ENCODE measurements around the gene HEY2. TPM values are rescaled to one million over a fixed set of nuclear protein-coding genes. Genes with fewer than 3 reads are reported as not detected.
"Not testable (repeated sequence)": the region's sequence is repeated elsewhere in the genome, so short reads cannot be mapped to it uniquely, and the experiment has no call there.

HEY2 gene
- 25.6 TPM for total RNA-seq
- long read RNA-seq, transcript HEY2-201 (5 exons, 2,678 nt), result major isoform, 32 of 53 reads
- long read RNA-seq, partial matches to known transcripts, result 21 of 53 reads
- long read RNA-seq, other reads (novel, unspliced or antisense), result 0 of 53 reads

DNA sequence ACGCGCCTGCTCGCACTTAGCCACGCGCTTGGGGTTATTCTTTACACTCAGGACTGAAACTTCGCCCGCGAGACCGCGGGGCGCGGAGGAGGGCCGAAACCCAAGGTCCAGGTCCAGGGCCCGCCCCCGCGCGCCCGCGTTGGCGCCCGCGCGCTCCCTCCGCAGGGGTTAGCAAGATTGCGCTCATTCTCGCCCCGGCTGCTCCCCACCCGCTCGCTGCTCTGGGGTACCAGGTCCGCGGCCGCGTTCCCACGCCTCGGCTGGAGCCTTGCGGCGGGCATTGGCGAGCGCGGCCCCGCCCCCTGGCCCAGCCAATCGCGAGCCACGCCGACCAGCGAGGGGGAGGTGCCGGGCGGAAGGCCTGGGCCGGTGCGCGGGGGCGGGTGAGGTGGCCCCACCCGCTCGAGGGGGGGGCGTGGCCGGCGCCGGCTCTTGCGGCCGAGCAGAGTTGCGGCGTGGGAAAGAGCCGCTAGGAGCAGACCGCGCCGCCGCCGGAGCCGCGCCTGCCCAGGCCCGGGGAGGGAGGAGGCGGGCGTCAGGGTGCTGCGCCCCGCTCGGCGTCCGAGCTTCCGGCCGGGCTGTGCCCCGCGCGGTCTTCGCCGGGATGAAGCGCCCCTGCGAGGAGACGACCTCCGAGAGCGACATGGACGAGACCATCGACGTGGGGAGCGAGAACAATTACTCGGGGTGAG lies at the start of gene HEY2:
Gene HEY2, plus strand, starts transcription at position 460 of the 692 bp plus-strand sequence. Its CDS starts 145 bp downstream, at position 605.
- Histone ChIP-seq H3K4me3 (peak within 1 kb of the TSS; percentile 79), H3K27me3 (ENCODE audit: low read depth) (peaks cover 15% of the 10 kb centered on the region), H3K27ac (replicated peaks) (peak within 1 kb of the TSS; percentile 95), H3K36me3 (no peaks in the 10 kb centered on the region), H3K4me1 (peaks cover 48% of the 10 kb centered on the region), H3K9me3 (replicated peaks) (no peaks in the 10 kb centered on the region)
- TF ChIP-seq, protein P1, sequence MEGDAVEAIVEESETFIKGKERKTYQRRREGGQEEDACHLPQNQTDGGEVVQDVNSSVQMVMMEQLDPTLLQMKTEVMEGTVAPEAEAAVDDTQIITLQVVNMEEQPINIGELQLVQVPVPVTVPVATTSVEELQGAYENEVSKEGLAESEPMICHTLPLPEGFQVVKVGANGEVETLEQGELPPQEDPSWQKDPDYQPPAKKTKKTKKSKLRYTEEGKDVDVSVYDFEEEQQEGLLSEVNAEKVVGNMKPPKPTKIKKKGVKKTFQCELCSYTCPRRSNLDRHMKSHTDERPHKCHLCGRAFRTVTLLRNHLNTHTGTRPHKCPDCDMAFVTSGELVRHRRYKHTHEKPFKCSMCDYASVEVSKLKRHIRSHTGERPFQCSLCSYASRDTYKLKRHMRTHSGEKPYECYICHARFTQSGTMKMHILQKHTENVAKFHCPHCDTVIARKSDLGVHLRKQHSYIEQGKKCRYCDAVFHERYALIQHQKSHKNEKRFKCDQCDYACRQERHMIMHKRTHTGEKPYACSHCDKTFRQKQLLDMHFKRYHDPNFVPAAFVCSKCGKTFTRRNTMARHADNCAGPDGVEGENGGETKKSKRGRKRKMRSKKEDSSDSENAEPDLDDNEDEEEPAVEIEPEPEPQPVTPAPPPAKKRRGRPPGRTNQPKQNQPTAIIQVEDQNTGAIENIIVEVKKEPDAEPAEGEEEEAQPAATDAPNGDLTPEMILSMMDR (IDR thresholded peaks at IDR 0.05; ENCODE audit: borderline replicate concordance), result peak; percentile 31
- DNase-seq, result peak; percentile 96
- intact Hi-C loops (cut with micrococcal nuclease), result no loop called here

DNA sequence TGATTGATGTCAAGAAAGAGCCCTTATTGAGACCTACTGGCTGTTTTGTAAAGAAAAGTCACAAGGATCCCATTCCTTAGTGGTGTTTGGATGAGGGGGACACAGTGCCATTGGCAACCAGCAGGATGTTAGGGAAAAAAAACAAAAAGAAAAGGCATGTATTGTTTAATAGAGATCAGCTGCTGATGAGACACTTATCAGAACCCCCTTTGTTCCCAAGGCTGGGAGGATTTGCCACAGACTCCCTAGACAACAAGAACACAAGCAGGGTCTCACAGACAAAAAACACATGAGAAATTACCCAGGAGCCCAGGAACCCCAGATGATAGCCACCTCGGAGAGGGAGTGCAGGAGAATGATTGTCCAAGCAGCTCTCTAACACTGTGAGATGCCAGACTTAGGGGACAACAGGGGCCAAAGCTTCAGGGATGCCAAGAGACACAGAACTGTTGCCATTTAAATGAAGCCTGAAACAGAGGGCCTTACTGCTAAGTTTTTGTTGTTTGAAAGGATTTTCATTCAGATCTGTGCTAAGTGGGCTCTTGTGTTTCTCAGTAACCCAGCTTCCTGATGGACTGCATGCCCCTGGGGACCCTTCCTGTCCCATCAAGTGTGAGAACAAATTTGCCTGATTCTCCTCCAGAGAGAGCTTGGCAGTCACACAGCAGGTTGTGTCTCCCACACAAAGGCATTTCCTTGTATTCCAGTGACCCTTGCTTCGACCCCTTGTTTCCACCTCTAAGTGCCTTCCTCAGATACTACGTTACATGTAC lies 48.7 kb upstream of the HEY2 start:
- TF ChIP-seq, protein P1 (IDR thresholded peaks at IDR 0.05; ENCODE audit: borderline replicate concordance), result no peak
- no peaks in the 10 kb centered on the region for H3K36me3 ChIP-seq
- intact Hi-C loops (cut with micrococcal nuclease), result no loop called here
- H3K4me1 ChIP-seq, result no peaks in the 10 kb centered on the region
- H3K9me3 ChIP-seq (replicated peaks), result no peaks in the 10 kb centered on the region
- H3K27me3 ChIP-seq (ENCODE audit: low read depth), result no peaks in the 10 kb centered on the region
- H3K4me3 ChIP-seq, result no peak overlapping the region
- H3K27ac ChIP-seq (replicated peaks), result no peak overlapping the region
- DNase-seq, result no peak

DNA sequence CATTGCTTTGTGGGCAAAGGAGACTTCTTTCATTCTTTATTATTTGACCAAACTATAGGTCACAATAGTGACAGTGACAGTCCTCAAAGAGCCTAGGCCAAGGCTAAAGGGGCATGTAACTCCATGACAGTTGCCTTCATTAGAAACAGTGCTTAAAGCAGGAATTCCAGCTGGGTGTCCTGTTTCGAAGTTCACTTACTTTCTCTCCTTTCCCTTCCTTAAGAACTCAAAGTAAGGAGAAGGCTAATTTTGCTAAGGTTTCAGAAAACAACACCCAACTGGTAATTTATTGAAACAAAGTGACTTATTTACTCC lies 48.1 kb upstream of the HEY2 start:
- Histone ChIP-seq H3K27me3 (ENCODE audit: low read depth) (no peaks in the 10 kb centered on the region), H3K9me3 (replicated peaks) (no peaks in the 10 kb centered on the region), H3K36me3 (no peaks in the 10 kb centered on the region), H3K4me1 (no peaks in the 10 kb centered on the region), H3K27ac (replicated peaks) (no peak overlapping the region), H3K4me3 (no peak overlapping the region)
- intact Hi-C loops (cut with micrococcal nuclease), result no loop called here
- no peak for DNase-seq
- TF ChIP-seq, protein P1 (IDR thresholded peaks at IDR 0.05; ENCODE audit: borderline replicate concordance), result no peak

DNA sequence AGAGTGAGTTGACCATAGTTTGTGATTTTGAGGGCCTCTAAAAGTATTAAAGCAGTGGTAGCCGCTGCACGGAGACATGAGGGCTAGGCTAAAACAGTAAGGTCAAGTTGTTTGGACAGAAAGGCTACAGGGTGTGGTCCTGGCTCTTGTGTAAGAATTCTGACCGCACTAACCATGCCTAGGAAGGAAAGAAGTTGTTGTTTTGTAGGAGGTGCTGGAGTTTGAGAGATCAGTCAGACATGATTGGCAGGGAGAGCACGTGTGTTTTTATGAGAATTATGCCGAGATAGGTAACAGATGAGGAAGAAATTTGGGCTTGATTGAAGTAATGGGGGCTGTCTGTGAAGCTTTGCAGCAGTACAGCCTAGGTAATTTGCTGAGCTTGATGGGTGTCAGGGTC lies 45.5 kb upstream of the HEY2 start:
- intact Hi-C loops (cut with micrococcal nuclease); H3K4me3 ChIP-seq; H3K36me3 ChIP-seq; H3K4me1 ChIP-seq; DNase-seq; H3K27me3 ChIP-seq (ENCODE audit: low read depth); H3K27ac ChIP-seq (replicated peaks); H3K9me3 ChIP-seq (replicated peaks): not testable (repeated sequence)

DNA sequence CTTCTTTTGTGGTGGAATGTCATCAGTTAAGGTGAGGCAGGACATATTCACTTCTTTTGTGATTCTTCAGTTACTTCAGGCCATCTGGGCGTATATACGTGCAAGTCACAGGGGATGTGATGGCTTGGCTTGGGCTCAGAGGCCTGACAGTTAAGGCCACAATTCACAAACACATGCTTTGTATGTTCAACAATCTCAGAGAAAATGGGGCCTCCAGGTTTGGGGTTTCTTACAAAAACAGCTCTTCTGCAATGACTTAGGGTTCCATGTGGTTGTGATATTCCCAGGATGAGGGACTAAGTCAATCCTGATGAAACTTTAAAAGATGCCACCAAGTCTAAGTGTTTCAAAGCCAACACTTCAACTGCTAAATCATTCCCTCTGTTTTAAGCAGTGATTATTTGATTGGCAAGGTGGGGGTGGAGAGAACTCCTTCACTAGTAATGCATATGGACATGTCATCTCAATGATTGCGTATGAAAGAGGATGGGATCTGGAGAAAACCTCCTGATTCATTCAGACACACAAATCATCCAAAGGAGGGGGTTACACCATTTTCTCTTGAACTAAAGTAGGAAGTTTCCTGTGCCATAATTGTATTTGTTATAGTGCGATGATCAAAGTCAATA lies 41.7 kb upstream of the HEY2 start:
- no peak for DNase-seq
- H3K4me1 ChIP-seq, result no peaks in the 10 kb centered on the region
- no peak overlapping the region for H3K4me3 ChIP-seq
- H3K9me3 ChIP-seq (replicated peaks), result peaks cover 19% of the 10 kb centered on the region
- TF ChIP-seq, protein P1 (IDR thresholded peaks at IDR 0.05; ENCODE audit: borderline replicate concordance), result no peak
- intact Hi-C loops (cut with micrococcal nuclease), result no loop called here
- no peaks in the 10 kb centered on the region for H3K36me3 ChIP-seq
- H3K27me3 ChIP-seq (ENCODE audit: low read depth), result no peaks in the 10 kb centered on the region
- no peak overlapping the region for H3K27ac ChIP-seq (replicated peaks)

Data from left ventricle myocardium inferior (tissue), 1 donor.